Right cardiac atrium (tissue), 5 donors: ENCODE measurements around the gene LZTFL1. TPM values are rescaled to one million over a fixed set of nuclear protein-coding genes. Genes with fewer than 3 reads are reported as not detected.

Experiments used
- ATAC-seq, 2 donors: fragments of 200-7000 bp; cut with Tn5 transposase; one replicate each; pipeline versions ENCODE4 v1.8.0 to v1.9.1; 2020; ENCODE audit warnings: moderate library complexity in 2 of 2, mild to moderate bottlenecking in 1 of 2
- DNase-seq, 3 donors: peaks; one replicate each; pipeline ENCODE4 v3.0.0-alpha.2; 2020
- H3K27ac ChIP-seq: one replicate; pipeline ENCODE4 v1.5.1; 2013; ENCODE audit warnings: mild to moderate bottlenecking, low read length, control low read depth, moderate library complexity
- H3K27me3 ChIP-seq: one replicate; pipeline ENCODE4 v1.6.1; 2013; ENCODE audit not compliant: control insufficient read depth, insufficient read depth
- H3K4me1 ChIP-seq: one replicate; pipeline ENCODE4 v1.6.1; 2013; ENCODE audit warnings: low read length; ENCODE audit not compliant: control insufficient read depth, insufficient read depth
- H3K4me3 ChIP-seq: one replicate; pipeline ENCODE4 v1.5.1; 2013; ENCODE audit warnings: low read length, control low read depth
- H3K9me3 ChIP-seq: one replicate; pipeline ENCODE4 v1.6.1; 2013; ENCODE audit warnings: low read length; ENCODE audit not compliant: control insufficient read depth
- WGBS: extraction: QIAGEN DNeasy Blood & Tissue Kit; methylation state at CpG from one replicate; pipeline ENCODE4 v1.1.7; 2013; 5-methylcytosine and 5-hydroxymethylcytosine counted together
- intact Hi-C, 4 donors: fragments of 100-400 bp; cut with DNase I; formaldehyde crosslinking; loops; one replicate each; pipeline versions ENCODE4 v1.11.0 to v1.14.0; 2022 to 2023
- polyA plus RNA-seq: library from polyadenylated mRNA; stranded (reverse); fragments of 200-250 nt; gene quantifications from one replicate; pipeline ENCODE4 v1.2.3, GENCODE V29; 2013
- total RNA-seq, 4 donors: library from RNA; stranded (reverse); fragmentation: NEBNext Ultra II Directional; extraction: Animal tissue kit (Norgen Biotek cat#: 25700); gene quantifications; one replicate each; pipeline ENCODE4 v1.2.1, GENCODE V29; 2021
- donor health status: healthy with polysubstance abuse.
- donor health status: DM: no; HTN: yes; CAD: no.
- donor health status: DM: no; HTN: no; CAD: no.
- donor health status: DM: no; HTN: yes; CAD: no; lungs with severe emphysema.
- donor health status: DM: yes; HTN: yes; CAD: no.

LZTFL1 gene
- total and polyA plus RNA-seq, 5 donors, result 5.0 to 13.4 (median 11.6) TPM

DNA sequence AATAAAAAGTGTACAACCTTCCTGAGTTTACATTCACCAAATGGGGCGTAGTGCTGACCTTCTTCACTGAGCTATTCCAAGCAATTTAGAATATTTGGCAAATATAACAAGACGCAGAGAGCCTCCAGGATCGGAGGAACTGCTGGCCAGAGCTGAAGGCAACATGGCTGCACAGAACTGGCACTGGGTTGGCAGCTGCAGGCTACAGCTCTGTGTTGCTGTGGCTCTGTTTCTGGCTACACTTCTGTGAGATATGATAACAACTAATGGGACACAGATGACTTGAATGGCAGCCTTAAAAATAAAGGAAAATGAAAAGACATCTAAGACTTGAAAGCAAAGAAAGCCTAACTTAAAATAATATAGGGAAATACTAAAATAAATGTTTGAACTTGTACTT lies 34.8 kb downstream of the LZTFL1 start:
- Histone ChIP-seq H3K4me3 (no peak overlapping the region), H3K9me3 (no peaks in the 10 kb centered on the region), H3K27ac (no peak overlapping the region), H3K27me3 (no peaks in the 10 kb centered on the region), H3K4me1 (no peaks in the 10 kb centered on the region)
- DNase-seq, result no peak
- WGBS, result 73% methylated on average over 3 of the region's 3 CpGs
- intact Hi-C loops, result no loop called here
- peak in 1 of 2 donors; percentile 51 for ATAC-seq

DNA sequence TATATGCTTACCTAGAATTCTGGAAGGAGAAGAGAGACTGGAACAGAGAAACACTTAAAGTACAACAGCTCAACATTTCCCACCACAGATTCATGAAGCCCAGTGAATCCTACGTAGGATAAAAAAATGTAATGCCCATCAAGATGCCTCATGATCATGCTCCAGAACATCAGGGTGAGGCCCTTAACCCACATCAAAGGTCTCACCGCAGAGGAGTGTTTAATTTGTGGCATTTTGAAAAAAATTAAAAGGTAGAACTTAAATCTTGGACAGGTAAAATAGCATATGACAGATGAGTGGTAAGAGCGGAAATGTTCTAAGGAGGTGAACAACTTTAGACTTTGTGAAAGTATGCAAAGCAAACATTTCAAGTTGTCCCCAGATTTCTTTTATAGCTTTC lies 35.8 kb downstream of the LZTFL1 start:
- intact Hi-C loops, result no loop called here
- H3K27ac ChIP-seq, result no peak overlapping the region
- H3K27me3 ChIP-seq, result no peaks in the 10 kb centered on the region
- H3K4me1 ChIP-seq, result no peaks in the 10 kb centered on the region
- ATAC-seq (no peak), DNase-seq (no peak)
- no peaks in the 10 kb centered on the region for H3K9me3 ChIP-seq
- H3K4me3 ChIP-seq, result no peak overlapping the region
- WGBS, result 95% methylated on average over 3 of the region's 3 CpGs

DNA sequence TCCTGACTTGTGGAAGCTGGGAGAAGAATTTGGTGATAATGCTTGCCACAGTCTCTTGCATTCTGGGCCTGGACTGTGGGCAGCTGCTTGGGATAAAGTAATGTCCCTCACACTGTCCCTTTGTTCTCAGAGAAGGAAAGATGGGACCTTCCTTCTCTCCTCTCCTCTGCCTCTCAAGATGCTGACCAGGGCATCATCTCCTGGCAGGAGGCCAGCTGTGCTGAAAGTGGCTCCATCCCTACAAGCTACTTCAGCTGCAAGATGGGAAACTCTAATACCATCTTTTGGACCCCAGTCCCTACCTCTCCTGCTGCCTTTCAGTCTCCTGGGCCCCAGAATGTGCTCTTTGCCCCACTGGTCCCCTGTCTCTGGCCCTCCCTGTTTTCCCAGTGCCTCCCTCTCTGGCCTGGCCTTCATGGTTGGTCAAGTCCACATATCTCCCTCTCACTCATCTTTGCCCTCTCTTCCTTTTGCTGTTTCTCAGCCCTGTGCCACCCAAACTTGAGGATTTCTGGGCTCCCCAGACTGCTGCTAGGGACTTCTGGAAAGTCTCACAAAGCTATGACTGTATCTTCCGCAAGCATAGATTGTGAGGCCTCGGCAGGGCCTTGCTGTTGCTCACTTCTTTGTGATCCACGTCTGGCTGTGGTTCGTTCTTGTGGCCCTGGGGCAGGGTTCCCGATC lies 38.5 kb downstream of the LZTFL1 start:
- H3K27me3 ChIP-seq, result no peaks in the 10 kb centered on the region
- H3K4me3 ChIP-seq, result no peak overlapping the region
- DNase-seq, result no peak
- H3K9me3 ChIP-seq, result no peaks in the 10 kb centered on the region
- WGBS, result 91% methylated on average over 5 of the region's 5 CpGs
- no peak overlapping the region for H3K27ac ChIP-seq
- intact Hi-C loops, result no loop called here
- no peaks in the 10 kb centered on the region for H3K4me1 ChIP-seq
- ATAC-seq, result no peak

DNA sequence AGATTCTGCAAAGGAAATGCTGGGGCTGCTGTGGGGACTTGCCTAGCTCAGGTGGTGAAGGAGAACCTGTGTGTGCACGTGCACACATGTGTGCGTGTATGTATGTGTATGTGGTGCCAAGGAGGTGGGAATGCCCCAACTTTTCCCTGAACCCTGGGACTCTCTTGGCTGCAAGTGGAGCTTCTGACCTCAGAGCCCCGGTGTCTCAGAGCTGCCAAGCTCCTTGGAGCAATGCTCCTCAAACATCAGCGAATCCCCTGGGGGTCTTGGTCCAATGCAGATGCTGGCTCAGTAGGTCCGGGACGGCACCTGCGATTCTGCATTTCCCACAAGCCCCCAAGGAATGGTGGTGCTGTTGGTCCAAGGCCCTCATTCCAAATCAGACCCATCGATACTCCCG lies 39.8 kb downstream of the LZTFL1 start:
- intact Hi-C loops, result no loop called here
- DNase-seq, result no peak
- Histone ChIP-seq H3K27me3 (no peaks in the 10 kb centered on the region), H3K4me1 (no peaks in the 10 kb centered on the region), H3K4me3 (no peak overlapping the region), H3K27ac (no peak overlapping the region), H3K9me3 (no peaks in the 10 kb centered on the region)
- 90% methylated on average over 9 of the region's 9 CpGs for WGBS
- ATAC-seq, result no peak

GRCh38 chr3:45800611-45801010 lies 41.3 kb downstream of the LZTFL1 start:
- Histone ChIP-seq H3K9me3 (no peaks in the 10 kb centered on the region), H3K4me1 (no peaks in the 10 kb centered on the region), H3K27me3 (no peaks in the 10 kb centered on the region), H3K27ac (no peak overlapping the region), H3K4me3 (no peak overlapping the region)
- intact Hi-C loops, result no loop called here
- no peak for ATAC-seq
- no peak for DNase-seq
- 68% methylated on average over 4 of the region's 4 CpGs for WGBS

DNA sequence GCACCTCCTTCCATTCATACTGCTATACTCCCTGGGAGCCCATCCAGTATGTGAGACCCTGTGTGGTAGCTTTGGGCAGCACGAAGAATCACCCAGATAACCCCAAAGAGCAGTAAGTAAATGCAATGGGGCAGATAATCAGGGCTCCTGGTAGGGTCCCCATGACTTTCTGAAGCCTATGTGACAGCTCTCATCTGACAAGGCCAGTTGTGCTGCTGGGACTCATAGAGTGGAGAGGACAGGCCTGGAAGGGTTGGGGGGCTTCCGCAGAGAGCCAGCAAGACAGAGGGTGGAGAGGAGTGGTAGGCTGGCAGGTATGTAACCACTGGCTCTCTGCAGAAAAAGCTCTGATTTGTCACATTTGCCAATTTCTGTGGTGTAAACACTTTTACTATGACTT lies 42.3 kb downstream of the LZTFL1 start:
- 93% methylated on average over 2 of the region's 2 CpGs for WGBS
- H3K4me1 ChIP-seq, result no peaks in the 10 kb centered on the region
- intact Hi-C loops, result no loop called here
- no peak for ATAC-seq
- H3K4me3 ChIP-seq, result no peak overlapping the region
- H3K27me3 ChIP-seq, result no peaks in the 10 kb centered on the region
- no peaks in the 10 kb centered on the region for H3K9me3 ChIP-seq
- no peak for DNase-seq
- H3K27ac ChIP-seq, result no peak overlapping the region

DNA sequence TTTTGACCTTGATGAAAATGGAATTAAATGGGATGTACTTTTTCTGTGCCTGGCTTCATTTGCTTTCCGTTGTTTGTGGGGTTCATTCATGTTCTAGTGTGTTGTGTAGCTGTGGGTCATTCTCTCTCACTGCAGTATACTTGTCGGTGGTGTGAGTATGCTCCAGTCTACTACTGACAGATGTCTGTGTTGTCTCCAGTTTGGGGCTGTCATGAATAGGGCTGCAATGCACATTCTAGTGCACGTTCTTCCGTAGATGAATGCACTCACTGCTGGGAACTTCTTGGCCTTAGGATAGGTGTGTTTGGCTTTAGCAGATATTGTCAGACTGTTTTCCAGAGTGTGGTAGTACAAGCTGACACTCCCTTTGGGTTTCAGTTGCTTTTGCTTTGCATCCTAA lies 43.9 kb downstream of the LZTFL1 start:
- Histone ChIP-seq H3K27me3 (no peaks in the 10 kb centered on the region), H3K9me3 (no peaks in the 10 kb centered on the region), H3K27ac (no peak overlapping the region), H3K4me3 (no peak overlapping the region), H3K4me1 (no peaks in the 10 kb centered on the region)
- ATAC-seq, result no peak
- WGBS, result 61% methylated on average over 4 of the region's 4 CpGs
- intact Hi-C loops, result no loop called here
- DNase-seq, result no peak

DNA sequence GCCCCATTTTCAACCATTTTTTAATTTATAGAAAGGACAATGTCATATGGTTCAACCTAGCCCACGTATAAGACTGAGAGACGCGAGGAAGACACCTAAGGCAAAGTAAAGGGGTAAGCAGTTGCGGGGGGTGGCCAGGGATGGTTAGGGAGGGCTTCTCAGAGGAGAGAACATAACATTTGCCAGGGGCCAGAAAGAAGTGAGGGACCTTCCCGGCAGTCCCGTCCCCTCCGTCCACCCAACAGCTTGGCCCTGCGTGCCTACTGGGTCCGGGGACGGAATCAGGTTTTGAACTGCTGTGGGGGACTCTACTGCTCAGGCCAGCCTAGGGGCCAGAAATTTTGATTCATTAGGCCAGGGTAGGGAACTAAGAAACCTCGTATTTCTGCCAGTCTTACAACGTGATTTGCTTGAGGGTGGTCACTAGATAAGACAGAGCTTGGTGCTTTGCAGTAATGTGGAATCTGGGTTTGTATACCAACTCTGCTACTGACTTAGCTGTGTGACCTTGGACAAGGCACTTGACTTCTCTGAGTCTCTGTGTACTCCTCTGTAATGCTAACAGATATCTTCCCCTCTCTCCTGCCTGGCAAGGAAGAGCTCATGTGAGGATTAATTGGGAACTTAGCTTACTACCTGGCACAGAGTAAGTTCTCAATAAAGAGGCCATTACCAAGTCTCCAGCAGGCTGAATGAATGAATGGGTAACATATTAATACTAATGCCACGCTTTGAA lies 44.8 kb downstream of the LZTFL1 start:
- H3K4me1 ChIP-seq, result no peaks in the 10 kb centered on the region
- no peaks in the 10 kb centered on the region for H3K9me3 ChIP-seq
- no peak overlapping the region for H3K27ac ChIP-seq
- intact Hi-C loops, result no loop called here
- DNase-seq, result no peak
- H3K4me3 ChIP-seq, result no peak overlapping the region
- H3K27me3 ChIP-seq, result no peaks in the 10 kb centered on the region
- 62% methylated on average over 13 of the region's 13 CpGs for WGBS
- ATAC-seq, result no peak

- no peaks in the 10 kb centered on the region for H3K27me3 ChIP-seq
- H3K9me3 ChIP-seq, result no peaks in the 10 kb centered on the region
- peak within 1 kb of the TSS; percentile 43 for H3K4me3 ChIP-seq
- DNase-seq, result peak in 1 of 3 donors; percentile 50
- no peaks in the 10 kb centered on the region for H3K4me1 ChIP-seq
- H3K27ac ChIP-seq, result no peak within 1 kb of the TSS
- intact Hi-C loops, result no loop called here
- peak in 1 of 2 donors; percentile 31 for ATAC-seq
- WGBS, result 3% methylated on average over 91 of the region's 91 CpGs
Measured at GRCh38 chr3:45795882-45796765, 45.8 kb downstream of the LZTFL1 start, which contains the start of gene SLC6A20. Gene SLC6A20, minus strand, starts transcription at chr3:45796536. Its CDS starts 117 bp downstream, at chr3:45796419.

- 26% methylated on average over 14 of the region's 14 CpGs for WGBS
- no peak overlapping the region for H3K27ac ChIP-seq
- DNase-seq (no peak), ATAC-seq (no peak)
- intact Hi-C loops, result no loop called here
- no peak overlapping the region for H3K4me3 ChIP-seq
- no peaks in the 10 kb centered on the region for H3K9me3 ChIP-seq
- no peaks in the 10 kb centered on the region for H3K4me1 ChIP-seq
- no peaks in the 10 kb centered on the region for H3K27me3 ChIP-seq
Measured at GRCh38 chr3:45795509-45795881, 46.4 kb downstream of the LZTFL1 start.

- intact Hi-C loops, result no loop called here
- Histone ChIP-seq H3K4me3 (no peak overlapping the region), H3K27me3 (no peaks in the 10 kb centered on the region), H3K9me3 (no peaks in the 10 kb centered on the region), H3K4me1 (no peaks in the 10 kb centered on the region), H3K27ac (no peak overlapping the region)
- 85% methylated on average over 1 of the region's 1 CpG for WGBS
- DNase-seq (no peak), ATAC-seq (no peak)
Measured at GRCh38 chr3:45794660-45795059, 47.3 kb downstream of the LZTFL1 start.
